Fibroblast of skin of right quadriceps (primary cell): ENCODE measurements around the gene RADIL.
"Not testable (repeated sequence)": the region's sequence is repeated elsewhere in the genome, so short reads cannot be mapped to it uniquely, and the experiment has no call there.

Source experiments
- DNase-seq: peaks from one replicate; pipeline ENCODE4 v3.0.0-alpha.2; 2013

RADIL gene, protein sequence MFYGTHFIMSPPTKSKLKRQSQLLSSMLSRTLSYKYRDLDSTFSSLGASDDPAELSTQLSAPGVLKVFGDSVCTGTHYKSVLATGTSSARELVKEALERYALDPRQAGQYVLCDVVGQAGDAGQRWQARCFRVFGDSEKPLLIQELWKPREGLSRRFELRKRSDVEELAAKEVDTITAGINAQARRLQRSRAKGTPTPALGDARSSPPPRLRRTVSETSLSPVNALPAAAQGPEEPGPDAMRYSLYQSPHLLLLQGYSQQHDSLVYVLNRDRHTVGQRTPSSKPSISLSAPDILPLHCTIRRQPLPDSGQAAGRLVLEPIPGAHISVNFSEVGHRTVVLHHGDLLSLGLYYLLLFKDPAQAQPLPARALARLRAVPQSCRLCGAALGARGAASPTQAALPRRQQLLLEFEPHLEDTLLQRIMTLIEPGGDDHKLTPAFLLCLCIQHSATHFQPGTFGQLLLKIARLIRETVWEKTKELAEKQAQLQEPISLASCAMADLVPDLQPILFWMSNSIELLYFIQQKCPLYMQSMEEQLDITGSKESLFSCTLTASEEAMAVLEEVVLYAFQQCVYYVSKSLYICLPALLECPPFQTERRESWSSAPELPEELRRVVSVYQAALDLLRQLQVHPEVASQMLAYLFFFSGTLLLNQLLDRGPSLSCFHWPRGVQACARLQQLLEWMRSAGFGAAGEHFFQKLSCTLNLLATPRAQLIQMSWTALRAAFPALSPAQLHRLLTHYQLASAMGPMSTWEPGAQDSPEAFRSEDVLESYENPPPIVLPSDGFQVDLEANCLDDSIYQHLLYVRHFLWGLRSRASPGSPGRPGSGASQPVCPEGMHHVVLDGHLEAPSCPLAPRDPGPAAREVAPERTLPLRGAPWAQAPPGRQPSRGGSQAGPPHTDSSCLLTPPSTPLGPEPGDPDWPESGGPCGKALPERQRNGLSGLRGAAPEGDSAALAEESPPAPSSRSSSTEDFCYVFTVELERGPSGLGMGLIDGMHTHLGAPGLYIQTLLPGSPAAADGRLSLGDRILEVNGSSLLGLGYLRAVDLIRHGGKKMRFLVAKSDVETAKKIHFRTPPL

DNA sequence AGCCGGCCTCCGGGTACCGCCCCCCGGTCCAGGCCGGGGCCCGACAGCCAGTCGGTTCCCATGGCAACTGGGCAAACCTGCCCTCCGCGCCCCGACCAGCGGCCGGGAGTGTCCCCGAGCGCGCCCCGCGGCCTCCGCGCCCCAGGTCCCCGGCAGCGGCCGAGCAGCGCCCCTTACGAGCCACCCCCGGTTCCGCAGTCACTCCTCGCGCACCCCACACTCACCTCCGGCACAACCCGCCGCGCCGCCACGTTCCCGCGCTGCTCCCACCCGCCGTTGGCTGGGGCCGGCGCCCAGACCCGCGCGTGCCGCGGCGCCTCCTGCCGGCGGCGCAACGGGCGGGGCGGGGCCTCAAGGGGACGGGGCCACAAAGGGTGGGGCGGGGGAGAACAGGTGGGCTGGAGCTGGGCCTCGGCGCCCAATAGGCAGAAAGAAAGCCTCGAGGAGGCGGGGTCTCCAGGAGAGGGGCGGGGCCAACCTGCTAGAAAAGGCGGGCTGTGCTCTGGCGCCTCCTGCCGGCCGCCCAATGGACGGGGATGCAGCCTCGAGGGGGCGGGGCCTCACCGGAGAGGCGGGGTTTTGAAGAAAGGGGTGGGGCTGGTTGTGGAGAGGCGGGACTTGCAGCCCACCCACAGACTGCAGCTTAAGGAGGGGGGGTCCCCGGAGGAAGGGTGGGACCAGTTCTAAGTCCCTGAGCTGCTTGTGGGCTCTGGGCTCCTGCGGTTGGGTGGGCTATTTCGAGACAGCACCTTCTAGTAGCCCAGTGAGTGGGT lies at the start of gene RADIL:
Gene RADIL (minus strand): TSS at position 345 of the 773 bp plus-strand sequence. CDS start 5,577 bp downstream, outside the sequence.
- DNase-seq, result peak; percentile 91

DNA sequence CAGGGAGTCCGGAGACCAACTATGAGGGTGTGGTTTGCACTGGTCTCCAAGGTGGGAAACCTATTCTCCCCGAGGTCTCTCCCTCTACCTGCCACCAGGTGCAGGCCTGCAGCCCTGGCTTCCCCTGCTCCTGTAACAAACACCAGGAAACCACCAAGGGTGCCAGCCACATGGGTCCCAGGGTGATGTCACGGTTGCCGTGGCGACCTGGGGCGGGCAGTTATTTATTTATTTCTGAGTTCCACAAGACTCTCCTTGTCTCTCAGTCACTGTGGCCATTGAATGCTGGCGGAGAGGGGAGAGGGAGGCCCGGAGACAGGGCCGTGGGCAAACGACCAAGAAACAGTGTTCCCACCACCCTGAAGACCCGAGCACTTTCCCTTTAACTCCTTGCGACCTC lies 48.4 kb upstream of the RADIL start:
- DNase-seq, result no peak

DNA sequence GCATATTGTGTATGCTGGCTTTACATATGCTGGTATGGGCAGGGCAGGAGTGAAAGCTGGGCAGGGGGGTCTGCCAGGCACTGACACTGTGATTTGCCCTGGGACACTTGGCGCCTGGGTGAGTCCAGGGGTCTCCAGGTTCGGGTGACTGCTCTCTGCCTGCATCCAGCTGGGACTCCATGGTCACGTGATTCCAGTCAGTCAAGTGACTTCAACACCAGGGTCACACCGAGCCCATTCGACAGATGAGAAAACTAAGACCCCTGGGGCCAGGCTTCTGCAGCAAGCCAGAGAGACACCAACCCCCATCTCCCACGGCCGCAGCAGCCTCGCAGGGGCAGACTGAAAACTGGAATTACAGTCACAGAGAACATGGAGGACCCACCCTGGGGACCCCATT lies 45.5 kb upstream of the RADIL start:
- no peak for DNase-seq

DNA sequence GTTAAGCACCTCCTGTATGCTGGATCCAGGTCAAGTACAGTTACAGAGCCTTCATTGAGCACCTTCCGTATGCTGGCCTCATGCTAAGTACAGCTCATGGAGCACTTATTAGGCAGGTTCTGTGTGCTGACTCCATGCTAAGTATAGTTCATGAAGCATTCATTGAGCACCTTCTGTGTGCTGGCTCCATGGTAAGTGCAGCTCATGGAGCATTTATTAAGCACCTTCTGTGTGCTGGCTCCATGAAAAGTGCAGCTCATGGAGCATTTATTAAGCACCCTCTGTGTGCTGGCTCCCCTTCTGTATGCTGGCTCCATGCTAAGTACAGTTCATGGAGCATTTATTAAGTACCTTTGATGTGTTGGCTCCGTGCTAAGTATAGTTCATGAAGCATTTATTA lies 44.9 kb upstream of the RADIL start:
- DNase-seq, result no peak

DNA sequence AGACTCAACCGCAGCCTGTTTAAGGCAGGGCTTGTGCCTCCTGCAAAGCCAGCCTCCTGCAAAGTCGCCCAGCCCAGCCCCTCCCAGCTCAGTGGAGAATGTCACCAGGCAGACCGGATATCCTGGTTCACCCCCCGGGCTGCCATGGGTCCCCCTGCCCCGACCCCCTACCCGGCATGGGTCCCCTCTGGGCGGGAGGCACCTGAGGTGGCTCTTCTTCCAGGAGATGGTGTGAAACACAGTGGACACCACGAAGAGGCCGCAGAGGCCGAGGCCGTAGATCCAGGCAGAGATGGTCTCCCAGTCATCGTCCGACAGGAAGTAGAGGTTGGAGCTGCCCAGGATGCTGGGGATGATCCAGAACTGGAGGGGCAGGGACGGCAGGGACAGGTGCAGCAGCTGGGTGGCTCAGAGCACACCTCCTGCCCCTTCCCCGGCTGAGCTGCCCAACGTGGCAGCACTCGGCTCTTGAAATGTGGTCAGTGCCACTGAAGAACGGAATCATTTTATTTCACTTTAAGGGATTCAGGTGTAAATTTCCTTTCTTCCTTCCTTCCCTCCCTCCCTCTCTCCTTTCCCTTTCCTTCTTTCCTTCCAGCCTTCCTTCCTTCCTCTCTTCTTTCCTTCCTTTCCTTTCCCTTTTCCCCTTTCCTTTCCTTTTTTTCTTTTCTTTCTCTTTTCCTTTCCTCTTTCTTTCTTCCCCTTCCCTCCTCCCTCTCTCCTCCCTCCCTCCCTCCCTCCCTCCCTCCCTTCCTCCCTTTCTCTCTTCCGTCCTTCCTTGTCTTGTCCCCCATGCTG lies 36.7 kb upstream of the RADIL start:
- DNase-seq, result no peak

DNA sequence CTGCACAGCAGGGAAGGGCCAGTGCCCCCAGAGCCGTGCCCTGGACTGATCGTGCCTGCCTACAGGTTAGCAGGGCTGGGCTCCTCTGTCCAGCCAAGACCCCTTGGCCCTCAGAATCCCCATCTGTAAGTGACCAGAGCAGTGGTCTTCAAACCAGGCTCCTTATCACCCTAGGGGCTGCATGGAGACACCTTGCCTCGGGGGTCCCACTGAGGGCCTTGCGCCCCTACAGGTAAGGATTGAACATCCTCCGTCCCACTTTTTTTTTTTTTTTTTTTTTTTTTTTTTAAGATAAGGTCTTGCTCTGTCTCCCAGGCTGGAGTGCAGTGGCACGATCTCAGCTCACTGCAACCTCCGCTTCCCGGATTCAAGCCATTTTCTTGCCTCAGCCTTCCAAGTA lies 32.6 kb upstream of the RADIL start:
- no peak for DNase-seq

DNA sequence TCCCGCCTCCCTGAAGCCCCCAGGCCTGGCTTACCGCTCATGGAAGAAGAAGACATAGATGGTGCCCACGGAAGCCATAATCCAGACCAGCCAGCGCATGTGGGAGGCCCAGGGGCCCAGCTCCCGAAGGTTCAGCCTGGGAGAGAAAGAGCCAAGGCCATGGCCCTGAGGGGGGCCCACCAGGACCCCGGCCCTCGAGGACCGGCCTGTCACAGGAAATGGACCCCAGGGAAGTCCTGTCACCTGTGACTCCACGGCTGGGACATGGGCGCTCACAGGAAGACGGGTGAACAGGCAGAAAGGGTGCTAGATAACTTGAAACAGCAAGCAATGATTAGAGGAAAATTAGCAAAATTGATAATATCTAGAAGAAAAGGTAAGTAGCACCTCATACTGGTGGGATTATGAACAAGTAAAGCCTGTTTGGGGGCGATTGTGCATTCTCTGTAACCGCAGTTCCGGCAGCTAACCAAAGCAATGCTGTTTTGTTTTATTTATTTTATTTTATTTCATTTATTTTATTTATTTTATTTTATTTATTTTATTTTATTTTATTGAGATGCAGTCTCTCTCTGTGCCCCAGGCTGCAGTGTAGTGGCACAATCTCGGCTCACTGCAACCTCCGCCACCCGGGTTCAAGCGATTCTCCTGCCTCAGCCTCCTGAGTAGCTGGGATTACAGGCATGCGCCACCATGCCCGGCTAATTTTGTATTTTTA lies 27.8 kb upstream of the RADIL start:
- DNase-seq, result no peak

DNA sequence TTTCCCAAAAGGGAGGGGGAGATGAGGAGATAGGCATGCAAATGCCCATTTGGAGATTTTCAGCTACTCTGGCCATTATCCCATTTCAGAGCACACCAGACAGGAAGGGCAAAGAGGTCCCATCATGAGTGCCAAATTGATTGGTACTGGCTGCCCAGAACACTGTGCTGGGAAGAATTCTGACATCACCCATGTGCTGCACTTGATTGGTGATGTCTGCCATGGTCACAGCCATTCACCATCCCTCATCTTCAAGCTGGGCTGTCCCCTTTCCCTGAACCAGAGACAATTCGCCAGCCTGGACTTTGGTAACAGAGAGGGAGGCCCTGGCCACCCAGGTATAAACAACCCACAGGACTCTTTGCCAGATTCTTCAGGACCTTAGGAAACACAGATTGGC lies 23.2 kb upstream of the RADIL start:
- no peak for DNase-seq

DNA sequence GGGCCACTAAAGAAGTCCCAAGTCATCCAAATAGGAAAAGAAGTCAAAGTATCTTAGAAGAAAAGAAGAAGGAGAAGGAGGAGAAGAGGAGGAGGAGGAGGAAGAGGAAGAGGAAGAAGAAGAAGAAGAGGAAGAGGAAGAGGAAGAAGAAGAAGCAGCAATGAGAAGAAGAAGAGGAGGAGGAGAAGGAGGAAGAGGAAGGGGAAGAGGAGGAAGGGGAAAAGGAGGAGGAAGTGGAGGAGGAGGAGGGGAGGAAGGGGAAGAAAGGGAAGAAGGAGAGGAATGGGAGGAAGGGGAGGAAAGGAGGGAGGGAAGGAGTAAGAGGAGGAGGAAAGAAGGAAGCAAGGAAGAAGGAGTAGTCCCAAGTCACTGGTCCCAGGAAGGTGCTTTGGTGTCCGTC lies 21.7 kb upstream of the RADIL start:
- no peak for DNase-seq

DNA sequence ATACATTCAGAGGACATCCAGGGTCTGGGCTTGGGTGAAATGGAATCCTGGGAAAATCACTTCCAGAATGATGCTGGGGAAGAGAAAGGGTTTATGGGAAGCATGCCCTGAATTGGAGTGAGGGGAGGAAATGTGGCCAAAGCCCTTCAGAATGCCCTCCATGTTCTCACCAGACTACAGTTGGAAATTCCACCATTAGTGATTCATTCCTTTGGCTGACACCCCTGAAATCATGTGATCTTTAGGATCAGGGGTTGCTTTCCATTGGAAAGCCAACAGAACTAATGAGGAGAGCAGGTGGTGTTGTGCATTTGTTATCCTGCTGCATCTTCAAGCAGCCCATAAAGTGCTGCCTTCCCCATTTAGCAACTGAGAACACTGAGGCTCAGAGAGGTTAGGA lies 20.8 kb upstream of the RADIL start:
- DNase-seq, result no peak

DNA sequence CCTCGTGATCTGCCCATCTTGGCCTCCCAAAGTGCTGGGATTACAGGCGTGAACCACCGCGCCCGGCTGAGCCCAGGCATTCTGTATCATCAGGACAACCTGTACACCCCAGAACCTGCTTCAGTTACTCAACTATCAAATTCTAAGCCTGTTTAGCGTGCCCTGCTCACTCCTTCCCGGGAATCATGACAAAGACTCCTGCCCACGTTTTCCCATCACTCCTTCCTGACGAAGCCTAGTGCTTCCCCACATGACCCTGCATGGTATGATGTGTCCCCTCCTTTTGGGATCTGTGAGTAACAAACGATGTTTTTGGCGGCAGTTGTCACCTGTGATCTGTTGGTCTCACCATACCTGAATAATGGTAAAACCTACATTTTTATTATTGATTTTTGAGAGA lies 12.2 kb upstream of the RADIL start:
- DNase-seq, result no peak

DNA sequence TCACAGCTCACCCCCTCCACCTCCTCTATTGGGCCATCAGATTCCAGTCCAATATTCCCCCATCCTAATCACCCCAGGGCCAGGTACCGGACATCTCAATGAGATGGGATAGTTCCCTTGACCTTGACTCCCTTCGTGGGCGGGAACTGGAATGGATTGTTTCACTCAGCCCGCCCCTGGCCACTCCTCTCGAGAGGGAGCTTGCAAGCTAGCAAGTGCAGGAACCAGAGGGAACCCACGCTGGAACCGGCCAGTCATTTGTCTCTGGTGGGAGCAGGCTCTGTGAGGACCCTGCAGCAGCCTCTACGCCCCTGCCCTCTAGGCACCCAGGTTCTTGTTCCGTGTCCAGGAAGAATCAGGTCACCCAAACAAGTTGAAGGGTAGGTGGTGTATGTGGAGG lies 11.0 kb upstream of the RADIL start:
- DNase-seq, result no peak

DNA sequence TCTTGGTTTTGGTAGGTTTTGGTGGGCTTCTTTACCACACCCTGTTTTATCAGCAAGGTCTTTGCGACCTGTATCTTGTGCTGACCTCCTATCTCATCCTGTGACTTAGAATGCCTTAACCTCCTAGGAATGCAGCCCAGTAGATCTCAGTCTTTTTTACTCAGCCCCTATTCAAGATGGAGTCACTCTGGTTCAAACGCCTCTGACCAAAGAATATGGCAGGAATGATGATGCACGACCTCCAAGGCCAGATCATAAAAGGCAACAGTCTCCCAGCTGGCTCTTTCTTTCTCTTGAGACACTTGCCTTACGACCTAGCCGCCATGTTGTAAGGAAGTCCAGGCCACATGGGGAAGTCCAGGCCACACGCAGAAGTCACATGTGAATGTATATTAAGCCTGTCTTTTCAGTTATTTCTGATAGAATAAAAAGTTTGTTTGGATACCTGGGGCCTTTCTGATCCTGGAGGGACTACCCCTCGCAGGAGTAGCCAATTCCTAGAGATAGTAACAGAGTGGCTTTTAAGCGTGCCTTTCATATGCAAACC lies 10.5 kb upstream of the RADIL start:
- DNase-seq, result no peak

DNA sequence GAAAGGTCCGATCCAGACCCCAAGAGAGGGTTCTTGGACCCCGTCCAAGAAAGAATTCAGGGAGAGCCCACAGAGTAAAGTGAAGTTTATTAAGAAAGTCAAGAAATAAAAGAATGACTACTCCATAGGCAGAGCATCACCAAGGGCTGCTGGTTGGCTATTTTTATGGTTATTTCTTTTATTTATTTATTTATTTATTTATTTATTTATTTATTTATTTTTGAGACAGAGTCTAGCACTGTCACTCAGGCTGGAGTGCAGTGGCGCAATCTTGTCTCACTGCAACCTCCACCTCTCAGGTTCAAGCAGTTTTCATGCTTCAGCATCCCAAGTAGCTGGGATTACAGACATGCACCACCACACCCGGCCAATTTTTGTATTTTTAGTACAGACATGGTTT lies 9.7 kb upstream of the RADIL start:
- not testable (repeated sequence) for DNase-seq

DNA sequence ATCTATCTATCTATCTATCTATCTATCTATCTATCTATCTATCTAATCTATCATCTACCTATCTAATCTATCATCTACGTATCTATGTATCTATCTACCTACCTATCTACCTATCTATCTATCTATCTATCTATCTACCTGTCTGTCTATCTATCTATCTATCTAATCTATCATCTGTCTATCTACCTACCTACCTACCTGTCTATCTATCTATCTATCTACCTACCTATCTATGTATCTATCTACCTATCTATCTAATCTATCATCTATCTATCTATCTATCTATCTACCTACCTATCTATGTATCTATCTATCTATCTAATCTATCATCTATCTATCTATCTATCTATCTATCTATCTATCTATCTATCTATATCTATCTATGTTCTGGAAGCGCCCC lies 8.0 kb upstream of the RADIL start:
- DNase-seq, result not testable (repeated sequence)

DNA sequence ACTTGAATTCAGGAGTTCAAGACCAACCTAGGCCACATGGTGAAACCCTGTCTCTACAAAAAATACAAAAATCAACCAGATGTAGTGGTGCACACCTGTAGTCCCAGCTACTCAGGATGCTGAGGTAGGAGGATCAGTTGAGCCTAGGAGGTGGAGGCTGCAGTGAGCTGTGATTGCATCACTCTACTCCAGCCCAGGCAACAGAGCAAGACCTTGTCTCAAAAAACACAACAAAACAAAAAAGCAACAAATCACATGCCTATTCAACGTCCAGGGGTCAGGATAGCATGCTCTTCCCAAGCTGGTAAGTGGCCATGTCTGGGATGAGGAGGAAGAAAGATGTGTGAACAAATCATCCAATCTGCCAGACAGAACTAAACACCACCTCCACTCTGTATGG lies 6.2 kb upstream of the RADIL start:
- DNase-seq, result no peak

DNA sequence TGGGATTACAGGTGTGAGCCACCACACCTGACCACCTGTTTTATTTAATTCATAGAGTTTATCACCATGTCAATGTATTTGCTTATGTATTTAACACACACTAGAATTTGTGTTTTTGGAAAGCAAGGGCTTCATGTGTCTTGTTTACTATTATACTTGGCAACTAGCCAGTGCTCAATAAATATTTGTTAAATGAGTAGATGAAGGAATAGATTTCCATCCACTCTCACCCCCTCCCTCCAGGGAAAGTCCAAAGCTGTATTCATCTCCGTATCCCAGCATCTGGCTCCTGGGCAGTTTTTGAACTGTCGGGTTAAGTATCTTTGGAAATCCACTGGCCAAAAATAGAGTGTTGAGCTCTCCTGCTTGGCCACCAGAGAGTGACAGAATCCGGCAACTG lies 4.6 kb upstream of the RADIL start:
- no peak for DNase-seq

DNA sequence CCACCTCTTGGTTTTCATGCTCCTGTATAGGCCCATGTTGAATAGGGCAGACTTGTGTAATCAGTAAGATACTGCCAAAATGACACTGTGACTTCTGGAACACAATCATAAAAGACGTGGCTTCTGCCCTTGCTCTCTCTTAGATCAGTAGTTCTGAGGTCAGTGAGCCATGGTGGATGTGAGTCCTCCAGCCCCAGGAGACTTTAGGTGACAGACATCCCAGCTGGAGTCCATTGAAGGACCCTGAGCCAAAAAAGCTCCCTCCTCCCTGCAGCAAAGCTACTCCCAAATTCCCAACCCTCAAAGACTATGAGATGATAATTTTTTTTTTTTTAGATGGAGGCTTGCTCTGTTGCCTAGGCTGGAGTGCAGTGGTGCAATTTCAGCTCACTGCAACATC lies 3.2 kb upstream of the RADIL start:
- no peak for DNase-seq

DNA sequence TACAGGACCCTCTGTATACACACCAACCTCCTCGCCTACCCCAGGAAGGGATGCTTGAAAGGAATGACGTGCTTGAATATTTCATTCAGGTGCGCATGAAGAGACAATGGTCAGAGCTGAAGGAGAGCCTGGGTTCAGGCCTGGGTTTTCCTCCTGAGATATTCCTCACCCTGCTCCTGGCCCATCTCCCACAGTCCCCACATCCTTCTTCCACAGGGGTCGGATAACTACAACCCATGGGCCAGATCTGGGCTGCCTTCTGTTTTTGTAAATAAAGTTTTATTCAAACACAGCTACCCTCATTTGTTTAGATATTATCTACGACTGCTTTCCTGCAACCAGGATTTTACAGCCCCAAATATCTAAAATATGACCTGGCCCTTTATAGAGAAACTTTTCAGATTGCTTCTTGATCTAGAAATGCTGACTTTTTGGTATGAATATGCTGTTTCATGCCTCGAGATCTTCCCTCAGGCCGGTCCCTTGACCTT lies 1.8 kb upstream of the RADIL start:
- no peak for DNase-seq

DNA sequence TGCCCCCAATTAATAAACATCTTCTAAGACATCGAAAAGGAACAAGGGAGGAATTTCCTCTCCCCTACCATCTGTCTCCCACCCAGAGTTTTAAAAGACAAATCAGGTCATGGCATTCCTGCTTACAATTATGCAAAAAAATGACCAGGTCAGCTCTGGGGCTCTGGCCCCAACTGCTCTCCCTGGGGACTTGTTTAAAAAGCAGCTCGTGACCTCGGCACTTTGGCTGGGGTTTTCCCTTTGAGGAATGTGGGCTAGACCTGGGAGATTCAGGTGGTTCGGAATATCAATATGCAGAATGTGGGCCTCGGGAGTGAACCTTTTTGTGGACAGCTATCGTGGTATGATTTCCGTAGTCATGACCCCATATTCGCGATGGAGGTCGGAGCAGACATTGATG lies 648 bp upstream of the RADIL start:
- DNase-seq, result no peak

DNA sequence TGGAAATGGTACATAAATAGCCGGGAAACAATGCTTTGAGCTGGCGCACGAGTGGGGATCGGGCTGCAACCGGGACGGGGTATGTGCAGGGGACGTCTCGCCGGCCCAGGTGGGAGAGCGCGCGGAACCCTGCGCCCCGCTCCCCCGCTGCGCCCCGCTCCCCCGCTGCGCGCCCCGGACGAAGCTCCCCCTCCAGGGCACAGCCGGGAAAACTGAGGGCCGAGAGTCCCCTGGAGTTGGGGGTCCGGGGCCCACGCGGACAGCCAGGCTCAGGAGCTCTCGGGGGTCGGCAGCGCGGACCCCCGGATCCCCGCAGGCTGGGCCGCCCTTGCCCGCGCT lies 514 bp downstream of the RADIL start:
- no peak for DNase-seq
